HG03097 (cell line): Measurements from ENCODE around the gene TEX12.

ENCODE experiments used
- ATAC-seq: cut with Tn5 transposase; IDR thresholded peaks from one replicate; pipeline ENCODE4 v1.9.1; 2021; ENCODE audit not compliant: unreplicated experiment, low FRiP score

TEX12 gene

DNA sequence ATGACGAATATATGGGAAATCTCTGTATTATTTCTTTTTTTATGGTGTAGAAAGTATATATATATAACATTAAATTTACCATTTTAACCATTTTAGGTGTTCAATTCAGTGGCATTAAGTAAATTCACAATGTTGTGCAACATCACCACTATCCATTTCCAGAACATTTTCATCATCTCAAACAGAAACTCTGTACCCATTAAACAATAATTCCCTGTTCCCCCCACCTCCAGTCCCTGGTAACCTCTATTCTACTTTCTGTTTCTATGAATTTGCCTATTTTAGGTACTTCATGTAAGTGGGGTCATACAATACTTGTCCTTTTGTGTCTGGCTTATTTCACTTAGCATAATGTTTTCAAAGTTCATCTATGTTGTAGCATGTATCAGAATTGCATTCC is 43.7 kb downstream of the TEX12 start:
- no peak for ATAC-seq

GRCh38 chr11:112211536-112211935 is 44.4 kb downstream of the TEX12 start:
- no peak for ATAC-seq

DNA sequence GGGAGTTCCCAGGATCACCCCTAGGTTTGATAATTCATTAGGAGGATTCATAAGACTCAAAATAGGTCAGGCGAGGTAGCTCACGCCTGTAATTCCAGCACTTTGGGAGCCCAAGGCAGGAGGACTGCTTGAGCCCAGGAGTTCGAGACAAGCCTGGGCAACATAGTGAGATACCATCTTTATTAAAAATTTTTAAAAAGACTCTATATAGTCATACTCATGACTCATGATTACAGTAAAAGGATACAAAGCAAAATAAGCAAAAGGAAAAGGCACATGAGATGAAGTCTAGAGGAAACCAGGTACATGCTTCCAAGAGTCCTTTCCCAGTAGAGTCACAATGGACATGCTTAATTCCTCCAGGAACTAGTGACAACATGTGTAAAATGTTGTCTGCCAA is 45.1 kb downstream of the TEX12 start:
- ATAC-seq, result no peak

DNA sequence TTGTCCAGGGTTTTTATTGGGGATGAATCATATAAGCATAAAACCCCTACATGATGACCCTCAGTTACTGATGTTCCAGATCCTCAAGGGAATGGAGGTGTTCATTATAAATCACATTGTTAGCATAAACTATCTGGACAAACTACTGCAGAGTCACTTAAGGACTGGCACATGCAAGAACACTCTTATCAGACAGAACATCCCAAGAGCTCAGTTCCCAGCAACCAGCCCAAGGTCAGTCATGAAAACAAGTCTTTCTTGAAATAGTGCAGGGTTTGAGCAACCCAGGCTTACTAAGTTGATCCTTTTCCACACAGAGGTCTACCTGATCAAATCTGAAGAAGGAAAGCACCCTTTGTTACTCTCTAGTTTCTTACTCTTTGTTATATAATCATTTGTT is 45.5 kb downstream of the TEX12 start:
- ATAC-seq, result no peak

GRCh38 chr11:112213753-112214152 is 46.6 kb downstream of the TEX12 start:
- no peak for ATAC-seq

- ATAC-seq, result no peak
Observed at GRCh38 chr11:112215621-112216020, 48.4 kb downstream of the TEX12 start.

DNA sequence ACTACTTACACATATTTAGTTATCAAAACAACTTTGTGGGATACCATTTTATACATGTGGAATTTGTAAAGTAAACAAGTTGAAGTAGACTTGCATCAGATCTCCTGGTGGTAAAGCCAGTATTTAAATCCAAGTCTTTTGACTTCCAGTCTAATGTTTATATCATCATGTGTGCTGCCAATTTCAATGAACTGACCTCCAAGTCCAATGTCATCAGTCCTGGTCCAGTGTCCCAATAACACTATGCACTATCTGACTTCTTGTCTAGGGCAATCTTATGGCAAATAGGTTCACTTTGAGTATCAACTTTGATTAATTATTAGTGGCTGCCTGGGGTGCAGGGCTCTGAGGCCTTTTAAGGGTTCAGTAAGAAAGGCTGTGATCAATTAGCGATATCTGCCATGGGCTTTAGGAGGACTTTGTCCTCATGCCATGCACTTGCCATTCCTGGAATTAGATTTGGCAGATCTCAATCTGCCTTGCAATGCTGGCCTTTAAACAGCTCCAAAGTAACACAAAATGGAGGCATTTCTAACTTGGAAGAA is 49.5 kb downstream of the TEX12 start:
- no peak for ATAC-seq

GRCh38 chr11:112219476-112220232 is 52.5 kb downstream of the TEX12 start:
- peak; percentile 90 for ATAC-seq

- no peak for ATAC-seq
Observed at GRCh38 chr11:112221274-112221835, 54.2 kb downstream of the TEX12 start.
